ENCODE measurements around the gene DGKI. TPM values are rescaled to one million over a fixed set of nuclear protein-coding genes. Genes with fewer than 3 reads are reported as not detected.

The DGKI gene
- total RNA-seq, 1 experiment from 2014 or later, result 0.41 TPM

DNA sequence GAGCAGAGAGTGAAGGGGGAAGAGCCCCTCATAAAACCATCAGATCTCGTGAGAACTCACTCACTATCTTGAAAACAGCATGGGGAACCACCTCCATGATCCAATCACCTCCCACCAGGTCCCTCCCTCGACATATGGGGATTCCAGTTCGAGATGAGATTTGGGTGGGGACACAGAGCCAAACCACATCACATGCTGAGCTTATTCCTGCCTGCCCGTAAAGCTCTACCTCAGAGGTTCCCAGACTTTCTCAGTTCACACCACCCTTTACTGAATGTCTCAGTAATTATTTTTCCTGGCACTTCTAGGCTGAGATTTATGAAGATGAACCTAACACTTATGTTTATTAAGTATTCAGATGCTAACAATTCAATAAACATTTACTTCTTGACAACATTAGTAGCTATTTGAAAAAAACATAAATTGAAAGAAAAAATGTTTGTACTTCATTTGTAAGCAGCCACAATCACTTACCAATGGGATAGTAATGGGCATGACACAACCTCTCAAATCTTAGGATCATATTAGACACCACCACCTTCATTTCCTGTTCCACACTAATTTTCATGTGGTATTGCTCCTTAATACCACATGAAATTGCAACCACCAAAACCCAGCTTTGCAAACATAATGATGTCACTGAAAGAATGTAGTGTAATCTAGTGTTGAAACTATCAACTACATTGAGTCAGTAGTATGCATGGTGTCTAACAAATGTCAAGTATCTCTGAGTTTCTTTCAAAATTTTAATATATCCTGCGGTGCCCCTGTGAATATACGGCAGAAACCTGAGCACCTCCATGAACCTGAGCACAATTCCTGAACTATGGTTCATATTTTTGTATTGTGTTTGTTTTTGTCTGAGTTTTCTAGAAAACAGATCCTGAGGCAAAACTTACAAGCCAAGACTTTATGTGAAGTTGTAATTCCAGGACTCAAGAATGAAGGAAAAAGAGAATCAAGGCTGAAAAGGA, 4.5 kb upstream of the DGKI start:
- CTCF ChIA-PET, result no interaction called here
- POLR2A ChIA-PET (ENCODE audit: unreplicated experiment), result no interaction called here
- intact Hi-C loops (cut with micrococcal nuclease; ENCODE audit: unreplicated experiment), result no loop called here

DNA sequence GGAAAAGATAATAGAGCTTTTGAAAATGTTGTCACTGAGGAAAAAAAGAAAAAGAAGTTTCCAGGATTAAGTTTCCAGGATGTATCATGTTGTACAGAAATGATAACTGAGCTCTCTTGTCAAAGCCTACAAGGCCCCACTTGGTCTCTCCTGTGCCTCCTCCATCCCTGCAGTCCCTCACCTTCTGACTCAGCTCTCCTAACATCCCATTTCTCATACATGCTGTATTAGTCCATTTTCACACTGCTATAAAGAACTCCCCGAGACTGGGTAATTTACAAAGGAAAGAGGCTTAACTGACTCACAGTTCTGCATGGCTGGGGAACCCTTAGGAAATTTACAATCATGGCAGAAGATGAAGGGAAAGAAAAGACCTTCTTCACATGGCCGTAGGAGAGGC, 3.8 kb upstream of the DGKI start:
- no peak overlapping the region for H3K4me2 ChIP-seq
- no peak overlapping the region for H3K27ac ChIP-seq
- no peak overlapping the region for H2AFZ ChIP-seq
- H3K4me1 ChIP-seq (replicated peaks; ENCODE audit: insufficient read depth), result no peaks in the 10 kb centered on the region
- H3K9me2 ChIP-seq (ENCODE audit: insufficient read depth), result no peaks in the 10 kb centered on the region
- H3K27me3 ChIP-seq (ENCODE audit: insufficient read depth, low read depth), result no peaks in the 10 kb centered on the region
- no peaks in the 10 kb centered on the region for H3K36me3 ChIP-seq (ENCODE audit: low read depth)
- H3F3A ChIP-seq (ENCODE audit: insufficient read depth, low read depth), result no peaks in the 10 kb centered on the region
- intact Hi-C loops (cut with micrococcal nuclease; ENCODE audit: unreplicated experiment), result no loop called here
- TF ChIP-seq EZH2 (IDR thresholded peaks at IDR 0.05; ENCODE audit: low read depth) (no peak), CTCF (conservative IDR thresholded peaks at IDR 0.05) (no peak)
- BruUV-seq (replicated peaks), result no TSS peak
- no peak for DNase-seq
- no peaks in the 10 kb centered on the region for H4K20me1 ChIP-seq (ENCODE audit: insufficient read depth)
- ChIA-PET CTCF (no interaction called here), POLR2A (ENCODE audit: unreplicated experiment) (no interaction called here)
- H3K79me2 ChIP-seq (ENCODE audit: low read depth), result no peaks in the 10 kb centered on the region
- no peaks in the 10 kb centered on the region for H3K9me3 ChIP-seq (ENCODE audit: insufficient read depth, low read depth)
- H3K4me3 ChIP-seq, result no peak overlapping the region

More for the DNA sequence above, 4.5 kb upstream of the DGKI start:
- no peak for TF ChIP-seq CTCF (conservative IDR thresholded peaks at IDR 0.05)
- TF ChIP-seq EZH2 (IDR thresholded peaks at IDR 0.05; ENCODE audit: low read depth), result no peak
- H3K4me1 ChIP-seq (replicated peaks; ENCODE audit: insufficient read depth), result no peaks in the 10 kb centered on the region
- no peak for DNase-seq
- no peak overlapping the region for H3K4me3 ChIP-seq
- no peak overlapping the region for H3K4me2 ChIP-seq
- BruUV-seq (replicated peaks), result no TSS peak
- H2AFZ ChIP-seq, result no peak overlapping the region
- no peak overlapping the region for H3K27ac ChIP-seq
- H3K27me3 ChIP-seq (ENCODE audit: insufficient read depth, low read depth), result no peaks in the 10 kb centered on the region
- H3F3A ChIP-seq (ENCODE audit: insufficient read depth, low read depth), result no peaks in the 10 kb centered on the region
- H3K79me2 ChIP-seq (ENCODE audit: low read depth), result no peaks in the 10 kb centered on the region
- no peaks in the 10 kb centered on the region for H3K9me3 ChIP-seq (ENCODE audit: insufficient read depth, low read depth)
- H3K36me3 ChIP-seq (ENCODE audit: low read depth), result no peaks in the 10 kb centered on the region
- H3K9me2 ChIP-seq (ENCODE audit: insufficient read depth), result no peaks in the 10 kb centered on the region
- no peaks in the 10 kb centered on the region for H4K20me1 ChIP-seq (ENCODE audit: insufficient read depth)

GRCh38 chr7:137848095-137848494, 1.3 kb upstream of the DGKI start:
- no peaks in the 10 kb centered on the region for H3K27me3 ChIP-seq (ENCODE audit: insufficient read depth, low read depth)
- H3K4me1 ChIP-seq (replicated peaks; ENCODE audit: insufficient read depth), result no peaks in the 10 kb centered on the region
- no peaks in the 10 kb centered on the region for H3F3A ChIP-seq (ENCODE audit: insufficient read depth, low read depth)
- CTCF ChIA-PET, result no interaction called here
- TF ChIP-seq EZH2 (IDR thresholded peaks at IDR 0.05; ENCODE audit: low read depth) (no peak), CTCF (conservative IDR thresholded peaks at IDR 0.05) (no peak)
- no peak overlapping the region for H3K4me3 ChIP-seq
- no peaks in the 10 kb centered on the region for H3K36me3 ChIP-seq (ENCODE audit: low read depth)
- POLR2A ChIA-PET (ENCODE audit: unreplicated experiment), result no interaction called here
- H3K79me2 ChIP-seq (ENCODE audit: low read depth), result no peaks in the 10 kb centered on the region
- BruUV-seq (replicated peaks), result no TSS peak
- intact Hi-C loops (cut with micrococcal nuclease; ENCODE audit: unreplicated experiment), result no loop called here
- no peaks in the 10 kb centered on the region for H3K9me2 ChIP-seq (ENCODE audit: insufficient read depth)
- H4K20me1 ChIP-seq (ENCODE audit: insufficient read depth), result no peaks in the 10 kb centered on the region
- no peak overlapping the region for H3K4me2 ChIP-seq
- no peak for DNase-seq
- no peaks in the 10 kb centered on the region for H3K9me3 ChIP-seq (ENCODE audit: insufficient read depth, low read depth)
- H2AFZ ChIP-seq, result no peak overlapping the region
- no peak overlapping the region for H3K27ac ChIP-seq
